Caco-2 (cell line): ENCODE data around the gene APH1B. TPM values are rescaled to one million over a fixed set of nuclear protein-coding genes. Genes with fewer than 3 reads are reported as not detected.

ENCODE experiments used
- BruUV-seq: library from RNA; stranded (reverse); fragments of 400-500 nt; replicated peaks from 2 replicates; lab custom pipeline; 2021; lab: Mats Ljungman, UMichigan
- CTCF ChIA-PET: fragments of 300-600 bp; sonication (Branson Sonifier 250); formaldehyde crosslinking; loops from one replicate; lab custom pipeline; 2022; ENCODE audit warnings: antibody characterized with exemption; lab: Charles Lee
- POLR2A ChIA-PET: fragments of 300-600 bp; sonication (Branson Sonifier 250); formaldehyde crosslinking; loops from one replicate; lab custom pipeline; 2022; ENCODE audit warnings: antibody characterized with exemption; lab: Charles Lee
- DNase-seq, 2 experiments: peaks; one replicate each; pipeline versions ENCODE4 v3.0.0 to v3.0.0-alpha.2; 2020 to 2022
- H3K27me3 ChIP-seq: replicated peaks from 2 replicates; pipeline ENCODE4 v1.6.0; 2011; ENCODE audit warnings: low read length; ENCODE audit not compliant: control insufficient read depth, insufficient read depth
- H3K36me3 ChIP-seq: 2 replicates; pipeline ENCODE4 v1.5.1; 2011; ENCODE audit warnings: low read length; ENCODE audit not compliant: control insufficient read depth, insufficient read depth
- H3K4me1 ChIP-seq: fragments of 250-450 bp; sonication (Bioruptor Pico); 2 replicates; pipeline ENCODE4 v1.5.1; 2020; ENCODE audit warnings: mild to moderate bottlenecking
- H3K4me3 ChIP-seq: 2 replicates; pipeline ENCODE4 v1.5.1; 2011; ENCODE audit warnings: low read depth, mild to moderate bottlenecking, control low read depth, low read length
- H3K9me3 ChIP-seq: fragments of 250-450 bp; sonication (Bioruptor Pico); 2 replicates; pipeline ENCODE4 v1.5.1; 2020; ENCODE audit warnings: mild to moderate bottlenecking, moderate library complexity
- H3K27ac Mint-ChIP-seq: one replicate; pipeline ENCODE4 v1.8.0; 2022; ENCODE audit warnings: mixed read lengths; ENCODE audit not compliant: unreplicated experiment
- H3K27me3 Mint-ChIP-seq: one replicate; pipeline ENCODE4 v1.8.0; 2022; ENCODE audit warnings: mixed read lengths; ENCODE audit not compliant: insufficient read depth, unreplicated experiment
- H3K36me3 Mint-ChIP-seq: one replicate; pipeline ENCODE4 v1.8.0; 2022; ENCODE audit warnings: mild to moderate bottlenecking, mixed read lengths; ENCODE audit not compliant: insufficient read depth, unreplicated experiment
- H3K4me1 Mint-ChIP-seq: one replicate; pipeline ENCODE4 v1.8.0; 2022; ENCODE audit warnings: low read depth, mixed read lengths; ENCODE audit not compliant: unreplicated experiment
- H3K4me3 Mint-ChIP-seq: one replicate; pipeline ENCODE4 v1.8.0; 2022; ENCODE audit warnings: mild to moderate bottlenecking, moderate library complexity, mixed read lengths; ENCODE audit not compliant: unreplicated experiment
- H3K9me3 Mint-ChIP-seq: one replicate; pipeline ENCODE4 v1.8.0; 2022; ENCODE audit warnings: mixed read lengths; ENCODE audit not compliant: unreplicated experiment
- CTCF ChIP-seq, 2 experiments: fragments of 200-600 bp in 1 of 2; IDR thresholded peaks; 1 replicate in 1 of 2; 2 replicates in 1 of 2; pipeline versions ENCODE4 v1.5.1 to v1.8.0; 2011 to 2022; ENCODE audit warnings: antibody characterized with exemption in 1 of 2, control low read depth in 1 of 2, inconsistent platforms in 1 of 2, low read depth in 1 of 2, low read length in 1 of 2, mild to moderate bottlenecking in 1 of 2, moderate library complexity in 1 of 2; ENCODE audit not compliant: insufficient read depth in 1 of 2, severe bottlenecking in 1 of 2, unreplicated experiment in 1 of 2
- intact Hi-C: fragments of 100-400 bp; cut with micrococcal nuclease; formaldehyde crosslinking; loops from one replicate; pipeline ENCODE4 v1.10.0; 2022; ENCODE audit not compliant: unreplicated experiment
- total RNA-seq: library from RNA; stranded (reverse); gene quantifications from 2 replicates; pipeline ENCODE4 v1.2.3, GENCODE V29; 2022

APH1B gene
- total RNA-seq, 1 experiment from 2014 or later, result 17.3 TPM

DNA sequence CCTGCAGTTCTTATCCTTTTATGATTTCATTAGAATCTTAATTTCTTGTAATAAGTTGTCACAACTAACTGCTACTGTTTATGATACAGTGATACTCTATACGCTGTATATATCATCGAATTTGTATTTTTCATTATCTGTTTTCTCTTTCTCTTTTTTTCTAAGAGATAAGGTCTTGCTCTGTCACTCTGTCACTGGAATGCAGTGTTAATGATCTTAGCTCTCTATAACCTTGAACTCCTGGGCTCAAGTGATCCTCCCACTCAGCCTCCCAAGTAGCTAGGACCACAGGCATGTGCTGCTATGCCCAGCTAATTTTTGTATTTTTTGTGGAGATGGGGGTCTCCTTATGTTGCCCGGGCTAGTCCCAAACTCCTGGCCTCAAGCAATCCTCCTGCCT lies 14.8 kb downstream of the APH1B start:
- no peaks in the 10 kb centered on the region for H3K27me3 ChIP-seq
- Mint-ChIP-seq H3K4me3 (no peak overlapping the region), H3K36me3 (no peaks in the 10 kb centered on the region), H3K27ac (no peak overlapping the region), H3K9me3 (no peaks in the 10 kb centered on the region), H3K4me1 (peaks cover 1% of the 10 kb centered on the region), H3K27me3 (no peaks in the 10 kb centered on the region)
- no peaks in the 10 kb centered on the region; the same call in 1 of the 2 replicates for H3K36me3 ChIP-seq
- H3K9me3 ChIP-seq, result no peaks in the 10 kb centered on the region
- BruUV-seq, result no TSS peak
- H3K4me1 ChIP-seq, result no peaks in the 10 kb centered on the region
- no peak for DNase-seq
- ChIA-PET CTCF (no interaction called here), POLR2A (no interaction called here)
- intact Hi-C loops, result no loop called here
- no peak for TF ChIP-seq CTCF (IDR thresholded peaks at IDR 0.05; ENCODE audit: insufficient read depth in 1 of 2, low read depth in 1 of 2, low read length in 1 of 2, severe bottlenecking in 1 of 2, unreplicated experiment in 1 of 2)
- no peak overlapping the region for H3K4me3 ChIP-seq

DNA sequence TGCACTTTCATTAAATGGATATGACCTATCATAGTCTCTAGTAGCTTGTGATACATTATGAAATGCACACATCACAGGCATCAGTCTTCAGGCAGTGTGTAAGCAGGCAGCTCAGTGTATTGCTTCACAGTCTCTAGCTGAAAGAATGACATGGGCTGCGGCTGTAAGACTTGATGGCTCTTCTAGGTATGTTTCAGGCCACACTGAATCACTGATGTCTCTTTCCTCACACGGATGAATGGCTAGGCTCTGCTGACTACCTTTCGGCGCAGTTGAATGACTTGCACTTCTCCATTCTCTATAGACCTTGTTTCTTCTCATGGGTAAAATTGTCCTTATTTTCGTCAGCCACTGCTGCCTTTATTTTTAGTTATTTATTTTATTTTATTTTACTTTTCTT lies 15.4 kb downstream of the APH1B start:
- TF ChIP-seq CTCF (IDR thresholded peaks at IDR 0.05; ENCODE audit: insufficient read depth in 1 of 2, low read depth in 1 of 2, low read length in 1 of 2, severe bottlenecking in 1 of 2, unreplicated experiment in 1 of 2), result no peak
- ChIA-PET CTCF (no interaction called here), POLR2A (no interaction called here)
- H3K27ac Mint-ChIP-seq, result no peak overlapping the region
- intact Hi-C loops, result no loop called here
- no peaks in the 10 kb centered on the region for H3K27me3 Mint-ChIP-seq
- BruUV-seq, result no TSS peak
- H3K4me1 Mint-ChIP-seq, result no peaks in the 10 kb centered on the region
- no peaks in the 10 kb centered on the region for H3K4me1 ChIP-seq
- no peaks in the 10 kb centered on the region for H3K27me3 ChIP-seq
- no peaks in the 10 kb centered on the region for H3K9me3 Mint-ChIP-seq
- no peaks in the 10 kb centered on the region for H3K9me3 ChIP-seq
- DNase-seq, result no peak
- no peak overlapping the region for H3K4me3 ChIP-seq
- no peaks in the 10 kb centered on the region for H3K36me3 Mint-ChIP-seq
- no peak overlapping the region for H3K4me3 Mint-ChIP-seq
- no peaks in the 10 kb centered on the region; the same call in 1 of the 2 replicates for H3K36me3 ChIP-seq

DNA sequence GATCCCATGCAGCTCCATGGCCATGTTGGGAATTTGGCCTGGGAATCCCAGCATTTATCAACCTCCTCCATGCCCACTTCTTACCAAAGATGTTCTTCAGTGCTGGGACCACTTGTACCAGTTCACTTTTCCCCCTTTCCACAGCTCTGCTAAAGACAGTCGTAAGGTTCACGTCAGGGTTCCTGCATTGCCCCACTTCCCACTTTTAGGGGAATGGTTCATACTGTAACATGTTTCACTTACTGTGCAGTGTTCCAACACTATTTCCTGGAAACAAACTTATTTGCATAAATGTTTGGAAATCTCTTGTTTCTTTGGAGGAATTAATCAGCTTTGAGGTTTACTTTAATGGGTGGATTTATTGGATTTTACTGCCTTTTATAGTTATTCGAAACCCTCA lies 17.0 kb downstream of the APH1B start:
- ChIA-PET CTCF (no interaction called here), POLR2A (no interaction called here)
- Mint-ChIP-seq H3K36me3 (no peaks in the 10 kb centered on the region), H3K27ac (no peak overlapping the region), H3K4me3 (no peak overlapping the region), H3K9me3 (no peaks in the 10 kb centered on the region), H3K27me3 (no peaks in the 10 kb centered on the region), H3K4me1 (no peaks in the 10 kb centered on the region)
- H3K4me1 ChIP-seq, result no peaks in the 10 kb centered on the region
- no peak overlapping the region for H3K4me3 ChIP-seq
- TF ChIP-seq CTCF (IDR thresholded peaks at IDR 0.05; ENCODE audit: insufficient read depth in 1 of 2, low read depth in 1 of 2, low read length in 1 of 2, severe bottlenecking in 1 of 2, unreplicated experiment in 1 of 2), result no peak
- H3K9me3 ChIP-seq, result no peaks in the 10 kb centered on the region
- BruUV-seq, result no TSS peak
- H3K36me3 ChIP-seq, result no peaks in the 10 kb centered on the region; the same call in 1 of the 2 replicates
- no peaks in the 10 kb centered on the region for H3K27me3 ChIP-seq
- no peak for DNase-seq
- intact Hi-C loops, result no loop called here
